Activated B cell treated with CpG ODN at 0.5 μM for 24 hours (primary cell): ENCODE measurements around the gene KRT72. TPM values are rescaled to one million over a fixed set of nuclear protein-coding genes. Genes with fewer than 3 reads are reported as not detected.

Experiments used
- ATAC-seq: fragments of 200-7000 bp; cut with Tn5 transposase; one replicate; pipeline ENCODE4 v1.10.0; 2021; ENCODE audit warnings: low read depth, mild to moderate bottlenecking, moderate library complexity
- CTCF ChIA-PET: fragments of 350-600 bp; sonication (Branson Sonifier 250); formaldehyde crosslinking; loops from one replicate; lab custom pipeline; 2021; ENCODE audit warnings: antibody characterized with exemption; lab: Charles Lee
- POLR2A ChIA-PET: fragments of 350-600 bp; sonication (Branson Sonifier 250); formaldehyde crosslinking; loops from one replicate; lab custom pipeline; 2021; ENCODE audit warnings: antibody characterized with exemption; lab: Charles Lee
- DNase-seq: peaks from one replicate; pipeline ENCODE4 v3.0.0; 2022
- H3K27ac Mint-ChIP-seq: one replicate; pipeline ENCODE4 v1.8.0; 2020; ENCODE audit warnings: mixed read lengths
- H3K27me3 Mint-ChIP-seq: one replicate; pipeline ENCODE4 v1.8.0; 2021; ENCODE audit warnings: mixed read lengths
- H3K36me3 Mint-ChIP-seq: one replicate; pipeline ENCODE4 v1.8.0; 2021; ENCODE audit warnings: low read depth, mixed read lengths
- H3K4me1 Mint-ChIP-seq: one replicate; pipeline ENCODE4 v1.8.0; 2021; ENCODE audit warnings: mixed read lengths
- H3K4me3 Mint-ChIP-seq: one replicate; pipeline ENCODE4 v1.8.0; 2020; ENCODE audit warnings: mild to moderate bottlenecking, mixed read lengths
- H3K9me3 Mint-ChIP-seq: one replicate; pipeline ENCODE4 v1.8.0; 2020; ENCODE audit warnings: mixed read lengths
- CTCF ChIP-seq: fragments of 200-600 bp; IDR thresholded peaks from one replicate; pipeline ENCODE4 v1.8.0; 2022; ENCODE audit warnings: antibody characterized with exemption, mild to moderate bottlenecking
- intact Hi-C: fragments of 100-400 bp; cut with micrococcal nuclease; formaldehyde crosslinking; loops from one replicate; pipeline ENCODE4 v1.15.1; 2024
- total RNA-seq: library from RNA; stranded (reverse); gene quantifications from 2 replicates; pipeline ENCODE4 v1.2.3, GENCODE V29; 2022

KRT72 gene
- total RNA-seq, 1 donor from 2014 or later: not detected

- Mint-ChIP-seq H3K4me3 (no peak overlapping the region), H3K9me3 (no peaks in the 10 kb centered on the region), H3K27ac (no peak overlapping the region), H3K4me1 (no peaks in the 10 kb centered on the region), H3K36me3 (no peaks in the 10 kb centered on the region), H3K27me3 (peaks cover 8% of the 10 kb centered on the region)
- DNase-seq (no peak), ATAC-seq (no peak)
- POLR2A ChIA-PET: no interaction called here
- CTCF ChIA-PET: no interaction called here
- intact Hi-C loops: no loop called here
- TF ChIP-seq CTCF: no peak
Measured at GRCh38 chr12:52630599-52631200, 29.4 kb upstream of the KRT72 start.

- peaks cover 11% of the 10 kb centered on the region for H3K27me3 Mint-ChIP-seq
- DNase-seq (no peak), ATAC-seq (no peak)
- ChIA-PET CTCF (no interaction called here), POLR2A (no interaction called here)
- TF ChIP-seq CTCF: no peak
- intact Hi-C loops: no loop called here
- H3K4me3 Mint-ChIP-seq: no peak overlapping the region
- no peaks in the 10 kb centered on the region for H3K9me3 Mint-ChIP-seq
- no peak overlapping the region for H3K27ac Mint-ChIP-seq
- H3K4me1 Mint-ChIP-seq: no peaks in the 10 kb centered on the region
- H3K36me3 Mint-ChIP-seq: no peaks in the 10 kb centered on the region
Measured at GRCh38 chr12:52630008-52630500, 28.8 kb upstream of the KRT72 start.

- peaks cover 16% of the 10 kb centered on the region for H3K27me3 Mint-ChIP-seq
- no peaks in the 10 kb centered on the region for H3K9me3 Mint-ChIP-seq
- TF ChIP-seq CTCF: no peak
- ATAC-seq: no peak
- CTCF ChIA-PET: no interaction called here
- no peak for DNase-seq
- no peak overlapping the region for H3K4me3 Mint-ChIP-seq
- POLR2A ChIA-PET: no interaction called here
- H3K27ac Mint-ChIP-seq: no peak overlapping the region
- H3K36me3 Mint-ChIP-seq: no peaks in the 10 kb centered on the region
- intact Hi-C loops: no loop called here
- H3K4me1 Mint-ChIP-seq: no peaks in the 10 kb centered on the region
Measured at GRCh38 chr12:52629281-52630007, 28.2 kb upstream of the KRT72 start.

- DNase-seq (no peak), ATAC-seq (no peak)
- Mint-ChIP-seq H3K36me3 (no peaks in the 10 kb centered on the region), H3K9me3 (peaks cover 4% of the 10 kb centered on the region), H3K27ac (no peak overlapping the region), H3K27me3 (peaks cover 19% of the 10 kb centered on the region), H3K4me3 (no peak overlapping the region), H3K4me1 (no peaks in the 10 kb centered on the region)
- POLR2A ChIA-PET: no interaction called here
- TF ChIP-seq CTCF: no peak
- intact Hi-C loops: no loop called here
- CTCF ChIA-PET: no interaction called here
Measured at GRCh38 chr12:52628841-52629240, 27.6 kb upstream of the KRT72 start.

GRCh38 chr12:52628111-52628507, 26.8 kb upstream of the KRT72 start:
- no peaks in the 10 kb centered on the region for H3K36me3 Mint-ChIP-seq
- intact Hi-C loops: no loop called here
- no peak overlapping the region for H3K4me3 Mint-ChIP-seq
- TF ChIP-seq CTCF: no peak
- DNase-seq (no peak), ATAC-seq (no peak)
- no peaks in the 10 kb centered on the region for H3K4me1 Mint-ChIP-seq
- H3K9me3 Mint-ChIP-seq: peaks cover 6% of the 10 kb centered on the region
- CTCF ChIA-PET: no interaction called here
- POLR2A ChIA-PET: no interaction called here
- no peak overlapping the region for H3K27ac Mint-ChIP-seq
- peaks cover 19% of the 10 kb centered on the region for H3K27me3 Mint-ChIP-seq
